Measurements from ENCODE around the gene GDPD4. TPM values are rescaled to one million over a fixed set of nuclear protein-coding genes. Genes with fewer than 3 reads are reported as not detected.

GDPD4 gene
- total RNA-seq, 1 experiment from 2014 or later = not detected

GRCh38 chr11:77191823-77192495, 109.5 kb downstream of the GDPD4 start:
- peak; percentile 72 for DNase-seq (ENCODE audit: low read depth)

GRCh38 chr11:77191429-77191822, 110.1 kb downstream of the GDPD4 start:
- DNase-seq (ENCODE audit: low read depth) = peak; percentile 24

- no peak for DNase-seq (ENCODE audit: low read depth)
Measured at GRCh38 chr11:77190331-77191075, 111.0 kb downstream of the GDPD4 start.

GRCh38 chr11:77189588-77190210, 111.8 kb downstream of the GDPD4 start:
- DNase-seq (ENCODE audit: low read depth) = no peak

GRCh38 chr11:77188633-77189491, 112.6 kb downstream of the GDPD4 start:
- DNase-seq (ENCODE audit: low read depth) = no peak

GRCh38 chr11:77187776-77188632, 113.5 kb downstream of the GDPD4 start:
- peak; percentile 69 for DNase-seq (ENCODE audit: low read depth)

GRCh38 chr11:77187111-77187750, 114.3 kb downstream of the GDPD4 start:
- no peak for DNase-seq (ENCODE audit: low read depth)

- DNase-seq (ENCODE audit: low read depth) = no peak
Measured at GRCh38 chr11:77186302-77186701, 115.2 kb downstream of the GDPD4 start.

GRCh38 chr11:77184136-77184860, 117.2 kb downstream of the GDPD4 start:
- DNase-seq (ENCODE audit: low read depth) = no peak

GRCh38 chr11:77183431-77183984, 118.0 kb downstream of the GDPD4 start:
- no peak for DNase-seq (ENCODE audit: low read depth)

- DNase-seq (ENCODE audit: low read depth) = no peak
Measured at GRCh38 chr11:77182542-77183430, 118.7 kb downstream of the GDPD4 start.

- no peak for DNase-seq (ENCODE audit: low read depth)
Measured at GRCh38 chr11:77181799-77182541, 119.5 kb downstream of the GDPD4 start.

- DNase-seq (ENCODE audit: low read depth) = no peak
Measured at GRCh38 chr11:77181226-77181625, 120.3 kb downstream of the GDPD4 start.

- DNase-seq (ENCODE audit: low read depth) = no peak
Measured at GRCh38 chr11:77180346-77180745, 121.1 kb downstream of the GDPD4 start.

- DNase-seq (ENCODE audit: low read depth) = no peak
Measured at GRCh38 chr11:77179681-77180080, 121.8 kb downstream of the GDPD4 start.

GRCh38 chr11:77179048-77179447, 122.4 kb downstream of the GDPD4 start:
- no peak for DNase-seq (ENCODE audit: low read depth)

- DNase-seq (ENCODE audit: low read depth) = no peak
Measured at GRCh38 chr11:77178150-77178549, 123.3 kb downstream of the GDPD4 start.

- no peak for DNase-seq (ENCODE audit: low read depth)
Measured at GRCh38 chr11:77176996-77177395, 124.5 kb downstream of the GDPD4 start.

Measured in RPMI7951 (cell line).